ENCODE data around the gene TM6SF1.
A peak's percentile ranks its signal among the peaks of the same experiment; 100 is the strongest.
"Not testable (repeated sequence)": the region's sequence is repeated elsewhere in the genome, so short reads cannot be mapped to it uniquely, and the experiment has no call there.

Gene TM6SF1

GRCh38 chr15:83065431-83065830 is 42.0 kb upstream of the TM6SF1 start:
- no peak for DNase-seq (ENCODE audit: low read depth)
- no peak for TF ChIP-seq CTCF (IDR thresholded peaks at IDR 0.05; ENCODE audit: control insufficient read depth, extremely low read depth, insufficient read depth)
- H3K4me3 ChIP-seq (ENCODE audit: low read depth, low read length): peak overlapping the region; percentile 82

GRCh38 chr15:83066034-83066733 is 41.3 kb upstream of the TM6SF1 start:
- H3K4me3 ChIP-seq (ENCODE audit: low read depth, low read length): peak overlapping the region; percentile 82
- no peak for TF ChIP-seq CTCF (IDR thresholded peaks at IDR 0.05; ENCODE audit: control insufficient read depth, extremely low read depth, insufficient read depth)
- no peak for DNase-seq (ENCODE audit: low read depth)

- TF ChIP-seq CTCF (IDR thresholded peaks at IDR 0.05; ENCODE audit: control insufficient read depth, extremely low read depth, insufficient read depth): no peak; the same call in none of the 2 replicates
- H3K4me3 ChIP-seq (ENCODE audit: low read depth, low read length): peak within 1 kb of the TSS; percentile 82
- DNase-seq (ENCODE audit: low read depth): peak; percentile 69
These were observed 40.5 kb upstream of the TM6SF1 start, which contains the start of gene BTBD1 for GRCh38 chr15:83066734-83067637. Gene BTBD1 (minus strand): TSS chr15:83067252. CDS start chr15:83067151, 101 bp downstream.

- no peak for TF ChIP-seq CTCF (IDR thresholded peaks at IDR 0.05; ENCODE audit: control insufficient read depth, extremely low read depth, insufficient read depth)
- peak overlapping the region; percentile 82 for H3K4me3 ChIP-seq (ENCODE audit: low read depth, low read length)
- no peak for DNase-seq (ENCODE audit: low read depth)
These were observed 39.8 kb upstream of the TM6SF1 start for GRCh38 chr15:83067638-83067962.

GRCh38 chr15:83068054-83068453 is 39.4 kb upstream of the TM6SF1 start:
- TF ChIP-seq CTCF (IDR thresholded peaks at IDR 0.05; ENCODE audit: control insufficient read depth, extremely low read depth, insufficient read depth): no peak
- DNase-seq (ENCODE audit: low read depth): no peak
- no peak overlapping the region for H3K4me3 ChIP-seq (ENCODE audit: low read depth, low read length)

GRCh38 chr15:83069211-83069642 is 38.2 kb upstream of the TM6SF1 start:
- not testable (repeated sequence) for H3K4me3 ChIP-seq (ENCODE audit: low read depth, low read length); DNase-seq (ENCODE audit: low read depth)

- no peak for TF ChIP-seq CTCF (IDR thresholded peaks at IDR 0.05; ENCODE audit: control insufficient read depth, extremely low read depth, insufficient read depth)
These were observed 29.8 kb upstream of the TM6SF1 start for GRCh38 chr15:83077491-83078230.

More at GRCh38 chr15:83077491-83078230, 29.8 kb upstream of the TM6SF1 start:
- DNase-seq (ENCODE audit: low read depth): no peak
- H3K4me3 ChIP-seq (ENCODE audit: low read depth, low read length): no peak overlapping the region
